GM19395 (cell line): ENCODE data around the gene PPIP5K2.
A peak's percentile ranks its signal among the peaks of the same experiment; 100 is the strongest.
"Not testable (repeated sequence)": the region's sequence is repeated elsewhere in the genome, so short reads cannot be mapped to it uniquely, and the experiment has no call there.

Source experiments
- ATAC-seq: cut with Tn5 transposase; IDR thresholded peaks from one replicate; pipeline ENCODE4 v1.9.1; 2021; ENCODE audit warnings: mild to moderate bottlenecking, moderate library complexity; ENCODE audit not compliant: unreplicated experiment

PPIP5K2 gene

GRCh38 chr5:103205991-103206700, 86.0 kb downstream of the PPIP5K2 start:
- no peak for ATAC-seq

- ATAC-seq = no peak
These were observed 86.9 kb downstream of the PPIP5K2 start for GRCh38 chr5:103207011-103207410.

GRCh38 chr5:103207653-103208052, 87.6 kb downstream of the PPIP5K2 start:
- ATAC-seq = no peak

- no peak for ATAC-seq
These were observed 88.4 kb downstream of the PPIP5K2 start for GRCh38 chr5:103208460-103208859.

GRCh38 chr5:103209065-103209464, 89.0 kb downstream of the PPIP5K2 start:
- ATAC-seq = no peak

GRCh38 chr5:103210952-103211351, 90.9 kb downstream of the PPIP5K2 start:
- ATAC-seq = no peak

GRCh38 chr5:103211576-103212561, 91.8 kb downstream of the PPIP5K2 start:
- peak; percentile 89 for ATAC-seq

GRCh38 chr5:103216137-103216536, 96.0 kb downstream of the PPIP5K2 start:
- ATAC-seq = no peak

GRCh38 chr5:103216697-103217096, 96.6 kb downstream of the PPIP5K2 start:
- ATAC-seq = no peak

- no peak for ATAC-seq
These were observed 97.0 kb downstream of the PPIP5K2 start for GRCh38 chr5:103217101-103217500.

- ATAC-seq = no peak
These were observed 98.1 kb downstream of the PPIP5K2 start for GRCh38 chr5:103218164-103218563.

GRCh38 chr5:103219074-103219473, 99.0 kb downstream of the PPIP5K2 start:
- ATAC-seq = not testable (repeated sequence)

GRCh38 chr5:103223031-103223955, 103.2 kb downstream of the PPIP5K2 start:
- ATAC-seq = no peak

GRCh38 chr5:103224118-103224893, 104.2 kb downstream of the PPIP5K2 start:
- ATAC-seq = peak; percentile 88

GRCh38 chr5:103224894-103225246, 104.8 kb downstream of the PPIP5K2 start:
- ATAC-seq = no peak

- no peak for ATAC-seq
These were observed 108.0 kb downstream of the PPIP5K2 start for GRCh38 chr5:103228061-103228460.

- no peak for ATAC-seq
These were observed 108.5 kb downstream of the PPIP5K2 start for GRCh38 chr5:103228588-103228987.

GRCh38 chr5:103232393-103232999, 112.4 kb downstream of the PPIP5K2 start:
- peak; percentile 82 for ATAC-seq

- no peak for ATAC-seq
These were observed 114.3 kb downstream of the PPIP5K2 start for GRCh38 chr5:103234239-103234975.
